ENCODE measurements around the gene MEGF6.

- TF ChIP-seq POLR2AphosphoS5 (IDR thresholded peaks at IDR 0.05; ENCODE audit: borderline replicate concordance, low read depth, low read length) (0 out of 2 replicates have a peak, but pooled peaks have one; percentile 32), EZH2 (IDR thresholded peaks at IDR 0.05) (no peak), FOXP2 (optimal IDR thresholded peaks at IDR 0.05; ENCODE audit: control extremely low read depth, extremely low read length, insufficient read depth) (peak; percentile 100)
These were observed 13.2 kb upstream of the MEGF6 start, which contains the start of gene TPRG1L for GRCh38 chr1:3624200-3625136.
